Liver (tissue), 9 donors: ENCODE data around the gene NASP. TPM values are rescaled to one million over a fixed set of nuclear protein-coding genes. Genes with fewer than 3 reads are reported as not detected.

ENCODE experiments used
- DNase-seq: peaks from one replicate; pipeline ENCODE4 v3.0.0-alpha.2; 2017; ENCODE audit warnings: low spot score
- H3K27ac ChIP-seq, 2 donors: one replicate each; pipeline ENCODE4 v1.7.0; 2013; ENCODE audit warnings: inconsistent platforms in 2 of 2, low read length in 2 of 2, control low read depth in 1 of 2, low read depth in 1 of 2, mild to moderate bottlenecking in 1 of 2
- H3K27me3 ChIP-seq, 4 donors: one replicate each; pipeline versions ENCODE4 v1.6.1 to v1.7.0; 2013; ENCODE audit warnings: low read length in 3 of 4, inconsistent platforms in 1 of 4, mild to moderate bottlenecking in 1 of 4, moderate library complexity in 1 of 4; ENCODE audit not compliant: control insufficient read depth in 4 of 4, insufficient read depth in 4 of 4
- H3K36me3 ChIP-seq, 4 donors: one replicate each; pipeline versions ENCODE4 v1.6.1 to v1.7.0; 2013; ENCODE audit warnings: low read length in 3 of 4, mild to moderate bottlenecking in 3 of 4, low read depth in 1 of 4, moderate library complexity in 1 of 4; ENCODE audit not compliant: control insufficient read depth in 4 of 4, insufficient read depth in 3 of 4
- H3K4me1 ChIP-seq, 4 donors: one replicate each; pipeline versions ENCODE4 v1.6.1 to v1.7.0; 2013; ENCODE audit warnings: low read length in 3 of 4, mild to moderate bottlenecking in 3 of 4, moderate library complexity in 1 of 4; ENCODE audit not compliant: control insufficient read depth in 4 of 4, insufficient read depth in 4 of 4
- H3K4me3 ChIP-seq, 3 donors: one replicate each; pipeline versions ENCODE4 v1.6.1 to v1.7.0; 2013; ENCODE audit warnings: low read length in 3 of 3, control low read depth in 1 of 3, low read depth in 1 of 3, mild to moderate bottlenecking in 1 of 3
- H3K9ac ChIP-seq, 2 donors: one replicate each; pipeline ENCODE4 v1.7.0; 2013; ENCODE audit warnings: low read length in 2 of 2, mild to moderate bottlenecking in 2 of 2, moderate library complexity in 2 of 2, control low read depth in 1 of 2, low read depth in 1 of 2
- H3K9me3 ChIP-seq, 4 donors: one replicate each; pipeline versions ENCODE4 v1.6.1 to v1.7.0; 2013; ENCODE audit warnings: low read length in 3 of 4; ENCODE audit not compliant: control insufficient read depth in 4 of 4
- CTCF ChIP-seq: fragments of 150-350 bp; IDR thresholded peaks from 2 replicates; pipeline ENCODE4 v1.5.1; 2017; ENCODE audit warnings: improper control_type of control experiment, low read depth, low read length; ENCODE audit not compliant: missing input control
- EGR1 ChIP-seq, 2 donors: IDR thresholded peaks; 2 replicates each; pipeline ENCODE4 v1.6.1; 2016 to 2018; ENCODE audit warnings: antibody characterized with exemption in 2 of 2, low read depth in 2 of 2
- FOXA1 ChIP-seq: IDR thresholded peaks from 2 replicates; pipeline ENCODE4 v1.6.1; 2016; ENCODE audit warnings: antibody characterized with exemption
- FOXA2 ChIP-seq: IDR thresholded peaks from 2 replicates; pipeline ENCODE4 v1.6.1; 2016; ENCODE audit warnings: antibody characterized with exemption
- GABPA ChIP-seq, 2 donors: IDR thresholded peaks in 1 of 2; conservative IDR thresholded peaks in 1 of 2; 2 replicates each; pipeline ENCODE4 v1.6.1; 2016; ENCODE audit warnings: antibody characterized with exemption in 2 of 2, mild to moderate bottlenecking in 1 of 2, moderate library complexity in 1 of 2
- HNF4A ChIP-seq, 2 donors: conservative IDR thresholded peaks; 2 replicates each; pipeline ENCODE4 v1.6.1; 2016; ENCODE audit warnings: antibody characterized with exemption in 2 of 2, mild to moderate bottlenecking in 2 of 2
- HNF4G ChIP-seq: IDR thresholded peaks from 2 replicates; pipeline ENCODE4 v1.6.1; 2016; ENCODE audit warnings: antibody characterized with exemption
- JUND ChIP-seq, 2 donors: IDR thresholded peaks; 2 replicates each; pipeline ENCODE4 v1.6.1; 2016; ENCODE audit warnings: antibody characterized with exemption in 2 of 2
- MAX ChIP-seq: IDR thresholded peaks from 2 replicates; pipeline ENCODE4 v1.6.1; 2016; ENCODE audit warnings: antibody characterized with exemption
- NR2F2 ChIP-seq: IDR thresholded peaks from 2 replicates; pipeline ENCODE4 v1.6.1; 2016; ENCODE audit warnings: antibody characterized with exemption
- RXRA ChIP-seq, 2 donors: IDR thresholded peaks; 2 replicates each; pipeline ENCODE4 v1.6.1; 2017 to 2018; ENCODE audit warnings: antibody characterized with exemption in 2 of 2, mild to moderate bottlenecking in 1 of 2
- SP1 ChIP-seq: IDR thresholded peaks from 2 replicates; pipeline ENCODE4 v1.6.1; 2018; ENCODE audit warnings: antibody characterized with exemption, mild to moderate bottlenecking
- TAF1 ChIP-seq: conservative IDR thresholded peaks from 2 replicates; pipeline ENCODE4 v1.6.1; 2016; ENCODE audit warnings: antibody characterized with exemption, mild to moderate bottlenecking
- YY1 ChIP-seq: IDR thresholded peaks from 2 replicates; pipeline ENCODE4 v1.6.1; 2016; ENCODE audit warnings: antibody characterized with exemption, mild to moderate bottlenecking
- WGBS: extraction: QIAGEN DNeasy Blood & Tissue Kit; methylation state at CpG from one replicate; pipeline ENCODE4 v1.1.7; 2013; 5-methylcytosine and 5-hydroxymethylcytosine counted together
- polyA plus RNA-seq, 2 donors: library from polyadenylated mRNA; stranded (reverse) in 1 of 2; unstranded in 1 of 2; fragments of 200-250 nt in 1 of 2; fragments of >200 nt in 1 of 2; fragmentation: Nextera tagmentation in 1 of 2; extraction: Ambion mirVana in 1 of 2; gene quantifications; one replicate each; pipeline versions ENCODE4 v1.2.1 to v1.2.3, GENCODE V29; 2013 to 2015
- total RNA-seq, 2 donors: library from RNA; depleted of rRNA; stranded (reverse); fragments of >200 nt; gene quantifications; one replicate each; pipeline ENCODE4 v1.2.3, GENCODE V29; 2014
- TF ChIP-seq, protein P1 (sequence below): IDR thresholded peaks from 2 replicates; pipeline ENCODE4 v1.6.1; 2016; ENCODE audit warnings: antibody characterized with exemption, mild to moderate bottlenecking
- TF ChIP-seq, protein P2 (sequence below): IDR thresholded peaks from 2 replicates; pipeline ENCODE4 v1.6.1; 2016; ENCODE audit warnings: antibody characterized with exemption
- TF ChIP-seq, protein P3 (sequence below): IDR thresholded peaks from 2 replicates; pipeline ENCODE4 v1.6.1; 2016; ENCODE audit warnings: antibody characterized with exemption
- donor health status: healthy.
- donor health status: healthy.
- donor health status: healthy.
- donor health status: healthy.
- donor health status: healthy.

NASP gene
- total and polyA plus RNA-seq, 4 donors: 24.9 to 74.9 (median 39.7) TPM

DNA sequence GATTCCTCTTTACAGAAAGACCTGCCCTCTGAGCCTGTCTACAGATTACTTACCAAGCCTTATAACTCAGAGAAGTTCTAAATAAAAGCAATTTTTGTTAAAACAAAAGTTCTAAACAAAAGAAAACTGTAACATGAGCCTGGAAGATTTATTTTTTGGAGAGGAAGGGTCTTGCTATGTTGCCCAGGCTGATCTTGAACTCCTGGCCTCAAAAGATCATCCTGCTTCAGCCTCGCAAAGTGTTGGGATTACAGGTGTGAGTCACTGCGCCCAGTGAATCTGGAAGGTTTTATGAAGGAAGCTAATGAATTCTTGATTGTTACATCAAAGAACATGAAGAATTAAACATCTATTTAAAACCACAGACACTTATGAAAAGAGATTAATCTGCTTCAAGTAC lies 75.4 kb downstream of the NASP start:
- Histone ChIP-seq H3K36me3 (peaks cover 8 to 33% (median 22%) of the 10 kb centered on the region in 4 donors), H3K4me3 (no peak overlapping the region), H3K9ac (no peak overlapping the region), H3K27ac (peak overlapping the region in 1 of 2 donors; percentile 78), H3K27me3 (no peaks in the 10 kb centered on the region), H3K9me3 (no peaks in the 10 kb centered on the region), H3K4me1 (peaks cover 14 to 38% (median 30%) of the 10 kb centered on the region in 4 donors)
- DNase-seq: no peak
- TF ChIP-seq HNF4G (no peak), FOXA1 (no peak), MAX (no peak), NR2F2 (no peak), YY1 (no peak), JUND (IDR thresholded peaks at IDR 0.05) (no peak), EGR1 (IDR thresholded peaks at IDR 0.05; ENCODE audit: low read depth in 2 of 2) (no peak), HNF4A (conservative IDR thresholded peaks at IDR 0.05) (no peak), TAF1 (no peak), FOXA2 (no peak), CTCF (no peak), GABPA (IDR thresholded peaks at IDR 0.05 in 1 of 2, conservative IDR thresholded peaks at IDR 0.05 in 1 of 2) (no peak)
- TF ChIP-seq, protein P1, sequence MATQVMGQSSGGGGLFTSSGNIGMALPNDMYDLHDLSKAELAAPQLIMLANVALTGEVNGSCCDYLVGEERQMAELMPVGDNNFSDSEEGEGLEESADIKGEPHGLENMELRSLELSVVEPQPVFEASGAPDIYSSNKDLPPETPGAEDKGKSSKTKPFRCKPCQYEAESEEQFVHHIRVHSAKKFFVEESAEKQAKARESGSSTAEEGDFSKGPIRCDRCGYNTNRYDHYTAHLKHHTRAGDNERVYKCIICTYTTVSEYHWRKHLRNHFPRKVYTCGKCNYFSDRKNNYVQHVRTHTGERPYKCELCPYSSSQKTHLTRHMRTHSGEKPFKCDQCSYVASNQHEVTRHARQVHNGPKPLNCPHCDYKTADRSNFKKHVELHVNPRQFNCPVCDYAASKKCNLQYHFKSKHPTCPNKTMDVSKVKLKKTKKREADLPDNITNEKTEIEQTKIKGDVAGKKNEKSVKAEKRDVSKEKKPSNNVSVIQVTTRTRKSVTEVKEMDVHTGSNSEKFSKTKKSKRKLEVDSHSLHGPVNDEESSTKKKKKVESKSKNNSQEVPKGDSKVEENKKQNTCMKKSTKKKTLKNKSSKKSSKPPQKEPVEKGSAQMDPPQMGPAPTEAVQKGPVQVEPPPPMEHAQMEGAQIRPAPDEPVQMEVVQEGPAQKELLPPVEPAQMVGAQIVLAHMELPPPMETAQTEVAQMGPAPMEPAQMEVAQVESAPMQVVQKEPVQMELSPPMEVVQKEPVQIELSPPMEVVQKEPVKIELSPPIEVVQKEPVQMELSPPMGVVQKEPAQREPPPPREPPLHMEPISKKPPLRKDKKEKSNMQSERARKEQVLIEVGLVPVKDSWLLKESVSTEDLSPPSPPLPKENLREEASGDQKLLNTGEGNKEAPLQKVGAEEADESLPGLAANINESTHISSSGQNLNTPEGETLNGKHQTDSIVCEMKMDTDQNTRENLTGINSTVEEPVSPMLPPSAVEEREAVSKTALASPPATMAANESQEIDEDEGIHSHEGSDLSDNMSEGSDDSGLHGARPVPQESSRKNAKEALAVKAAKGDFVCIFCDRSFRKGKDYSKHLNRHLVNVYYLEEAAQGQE: no peak
- TF ChIP-seq, protein P2, sequence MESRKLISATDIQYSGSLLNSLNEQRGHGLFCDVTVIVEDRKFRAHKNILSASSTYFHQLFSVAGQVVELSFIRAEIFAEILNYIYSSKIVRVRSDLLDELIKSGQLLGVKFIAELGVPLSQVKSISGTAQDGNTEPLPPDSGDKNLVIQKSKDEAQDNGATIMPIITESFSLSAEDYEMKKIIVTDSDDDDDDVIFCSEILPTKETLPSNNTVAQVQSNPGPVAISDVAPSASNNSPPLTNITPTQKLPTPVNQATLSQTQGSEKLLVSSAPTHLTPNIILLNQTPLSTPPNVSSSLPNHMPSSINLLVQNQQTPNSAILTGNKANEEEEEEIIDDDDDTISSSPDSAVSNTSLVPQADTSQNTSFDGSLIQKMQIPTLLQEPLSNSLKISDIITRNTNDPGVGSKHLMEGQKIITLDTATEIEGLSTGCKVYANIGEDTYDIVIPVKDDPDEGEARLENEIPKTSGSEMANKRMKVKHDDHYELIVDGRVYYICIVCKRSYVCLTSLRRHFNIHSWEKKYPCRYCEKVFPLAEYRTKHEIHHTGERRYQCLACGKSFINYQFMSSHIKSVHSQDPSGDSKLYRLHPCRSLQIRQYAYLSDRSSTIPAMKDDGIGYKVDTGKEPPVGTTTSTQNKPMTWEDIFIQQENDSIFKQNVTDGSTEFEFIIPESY: no peak
- TF ChIP-seq, protein P3, sequence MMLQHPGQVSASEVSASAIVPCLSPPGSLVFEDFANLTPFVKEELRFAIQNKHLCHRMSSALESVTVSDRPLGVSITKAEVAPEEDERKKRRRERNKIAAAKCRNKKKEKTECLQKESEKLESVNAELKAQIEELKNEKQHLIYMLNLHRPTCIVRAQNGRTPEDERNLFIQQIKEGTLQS: no peak
- WGBS: 98% methylated on average over 2 of the region's 2 CpGs

GRCh38 chr1:45660336-45660735 lies 76.5 kb downstream of the NASP start:
- Histone ChIP-seq H3K4me3 (no peak overlapping the region), H3K4me1 (peaks cover 14 to 41% (median 30%) of the 10 kb centered on the region in 4 donors), H3K9me3 (no peaks in the 10 kb centered on the region), H3K9ac (no peak overlapping the region), H3K27ac (no peak overlapping the region), H3K36me3 (peaks cover 4 to 23% (median 13%) of the 10 kb centered on the region in 4 donors), H3K27me3 (no peaks in the 10 kb centered on the region)
- 67% methylated on average over 2 of the region's 2 CpGs for WGBS
- no peak for DNase-seq
- TF ChIP-seq MAX (no peak), SP1 (no peak), FOXA2 (no peak), HNF4G (no peak), TAF1 (no peak), JUND (IDR thresholded peaks at IDR 0.05) (no peak), EGR1 (IDR thresholded peaks at IDR 0.05; ENCODE audit: low read depth in 2 of 2) (no peak), GABPA (IDR thresholded peaks at IDR 0.05 in 1 of 2, conservative IDR thresholded peaks at IDR 0.05 in 1 of 2) (no peak), HNF4A (conservative IDR thresholded peaks at IDR 0.05) (no peak), RXRA (IDR thresholded peaks at IDR 0.05) (no peak)
- TF ChIP-seq, protein P1: no peak
- TF ChIP-seq, protein P2: no peak
- TF ChIP-seq, protein P3: no peak
